ENCODE data around the gene HNRNPH1.
"Not testable (repeated sequence)": the region's sequence is repeated elsewhere in the genome, so short reads cannot be mapped to it uniquely, and the experiment has no call there.

- not testable (repeated sequence) for TF ChIP-seq EZH2phosphoT487 (IDR thresholded peaks at IDR 0.05; ENCODE audit: borderline replicate concordance, low read length); CTCF (IDR thresholded peaks at IDR 0.05; ENCODE audit: low read depth, low read length, poor library complexity, severe bottlenecking)
Observed at GRCh38 chr5:179649166-179649703, 25.8 kb upstream of the HNRNPH1 start.
